Adrenal gland (tissue), 5 donors: ENCODE measurements around the gene KCNJ14.

Experiments
- CTCF ChIP-seq, 6 experiments: fragments of 450-650 bp in 4 of 6; fragments of 200-600 bp in 2 of 6; sonication (generic) in 1 of 6; IDR thresholded peaks; 1 replicate in 5 of 6; 2 replicates in 1 of 6; pipeline versions ENCODE4 v1.5.1 to v1.8.0; 2016 to 2021; ENCODE audit warnings: antibody characterized with exemption in 6 of 6, mild to moderate bottlenecking in 2 of 6, moderate library complexity in 1 of 6
- POLR2A ChIP-seq, 2 donors: fragments of 450-650 bp; IDR thresholded peaks; one replicate each; pipeline ENCODE4 v1.6.1; 2017; ENCODE audit warnings: antibody characterized with exemption in 2 of 2, mild to moderate bottlenecking in 2 of 2, moderate library complexity in 1 of 2
- donor health status: DM: no; HTN: no; CAD: no.

DNA sequence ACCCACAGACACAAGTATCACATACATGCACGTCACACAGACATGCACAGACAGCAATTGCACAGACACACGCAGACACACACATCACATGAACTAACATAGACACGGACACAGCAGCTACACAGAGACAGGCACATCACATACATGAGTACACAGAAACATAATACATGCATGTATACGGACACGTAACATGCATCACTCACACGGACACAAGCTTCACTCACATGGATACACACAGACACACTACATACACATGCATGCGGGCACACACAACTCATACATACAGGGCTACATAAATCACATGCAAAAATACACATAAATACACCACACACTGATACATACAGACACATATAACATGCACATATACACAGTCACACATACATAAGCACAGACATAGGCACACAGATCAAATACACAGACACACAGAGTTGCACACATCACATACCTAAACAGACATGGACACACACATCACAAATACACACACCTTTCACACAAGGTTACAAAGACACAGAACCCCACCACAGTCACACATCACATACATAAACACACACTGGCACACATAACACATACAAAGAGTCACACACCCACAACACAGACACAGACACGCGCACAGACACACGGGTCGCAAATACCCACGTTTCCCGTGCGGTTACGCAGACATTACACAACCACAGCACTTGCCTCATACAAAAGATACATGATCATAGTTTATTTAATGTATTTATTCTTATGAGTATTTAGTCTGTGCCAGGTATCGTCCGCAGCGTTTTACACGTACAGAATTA lies 57.3 kb downstream of the KCNJ14 start:
- no peak for TF ChIP-seq CTCF (IDR thresholded peaks at IDR 0.05)
- no peak for TF ChIP-seq POLR2A (IDR thresholded peaks at IDR 0.05)
